Fibroblast of skin of back (primary cell): ENCODE results near the gene ALDH3B1.

Source experiments
- DNase-seq: peaks from one replicate; pipeline ENCODE4 v3.0.0-alpha.2; 2013

ALDH3B1 gene

GRCh38 chr11:68076371-68077042, 66.4 kb downstream of the ALDH3B1 start:
- no peak for DNase-seq

DNA sequence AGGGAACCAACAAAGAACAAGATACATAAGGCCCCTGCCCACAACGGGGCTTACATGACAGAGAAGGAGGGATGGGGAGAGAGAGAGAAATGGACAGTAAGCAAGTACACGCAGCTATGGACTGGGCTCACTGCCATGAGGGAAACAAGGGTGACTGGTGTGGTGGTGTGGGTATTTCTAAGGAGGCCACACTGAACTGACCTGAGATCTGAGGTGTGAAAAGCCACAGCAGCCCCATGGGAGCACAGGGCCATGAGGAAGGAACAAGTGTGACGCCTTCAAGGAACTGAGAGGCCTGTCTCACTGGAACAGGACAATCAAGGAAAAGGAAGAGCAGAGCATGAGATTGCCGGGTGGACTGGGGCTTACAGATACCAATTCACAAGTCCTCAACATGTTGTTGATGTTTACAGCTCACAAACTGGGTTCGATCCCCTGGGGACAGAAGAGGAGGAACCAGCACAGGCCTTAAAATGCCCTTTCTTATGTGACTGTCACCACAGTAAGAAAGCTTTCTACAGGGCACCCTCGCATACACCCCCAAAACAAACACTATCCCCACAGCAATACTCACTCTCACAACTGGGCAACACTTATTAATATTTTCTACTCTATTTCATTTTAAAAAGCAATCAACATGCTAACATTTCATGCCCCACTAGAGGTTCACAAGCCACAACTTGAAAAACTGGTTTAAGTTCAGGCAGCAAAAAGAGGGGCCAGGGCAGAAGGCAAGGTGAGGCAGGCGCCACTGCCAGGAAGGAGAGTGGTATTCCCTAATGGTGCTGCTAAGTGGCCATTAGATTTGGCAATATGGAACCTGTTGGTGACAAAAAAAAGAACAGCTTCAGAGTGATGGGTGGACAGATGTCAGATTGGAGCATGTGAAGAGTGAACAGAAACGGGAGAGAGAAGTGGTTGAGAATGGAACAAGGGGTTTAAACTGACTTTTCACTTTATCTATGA, 67.8 kb downstream of the ALDH3B1 start:
- DNase-seq, result no peak
